Activated CD4-positive, alpha-beta T cell treated with anti-CD3 and anti-CD28 coated beads for 36 hours (primary cell): Measurements from ENCODE around the gene SH3PXD2B. TPM values are rescaled to one million over a fixed set of nuclear protein-coding genes. Genes with fewer than 3 reads are reported as not detected.

Experiments
- ATAC-seq: fragments of 200-7000 bp; cut with Tn5 transposase; one replicate; pipeline ENCODE4 v1.10.0; 2021; ENCODE audit warnings: mild to moderate bottlenecking, moderate library complexity
- CTCF ChIA-PET: fragments of 350-600 bp; sonication (Branson Sonifier 250); formaldehyde crosslinking; loops from one replicate; lab custom pipeline; 2021; ENCODE audit warnings: antibody characterized with exemption; lab: Charles Lee
- POLR2A ChIA-PET: fragments of 350-600 bp; sonication (Branson Sonifier 250); formaldehyde crosslinking; loops from one replicate; lab custom pipeline; 2021; ENCODE audit warnings: antibody characterized with exemption, inconsistent platforms; lab: Charles Lee
- DNase-seq: peaks from one replicate; pipeline ENCODE4 v3.0.0-alpha.2; 2020
- H3K27ac Mint-ChIP-seq: one replicate; pipeline ENCODE4 v1.8.0; 2021; ENCODE audit warnings: mixed read lengths
- H3K27me3 Mint-ChIP-seq: one replicate; pipeline ENCODE4 v1.8.0; 2021; ENCODE audit warnings: mixed read lengths
- H3K36me3 Mint-ChIP-seq: one replicate; pipeline ENCODE4 v1.8.0; 2021; ENCODE audit warnings: low read depth, mixed read lengths
- H3K4me1 Mint-ChIP-seq: one replicate; pipeline ENCODE4 v1.8.0; 2021; ENCODE audit warnings: mixed read lengths
- H3K4me3 Mint-ChIP-seq: one replicate; pipeline ENCODE4 v1.8.0; 2021; ENCODE audit warnings: mild to moderate bottlenecking, moderate library complexity, mixed read lengths
- H3K9me3 Mint-ChIP-seq: one replicate; pipeline ENCODE4 v1.8.0; 2021; ENCODE audit warnings: low read depth, mixed read lengths
- intact Hi-C, 2 experiments: fragments of 100-400 bp; cut with DNase I in 1 of 2; cut with micrococcal nuclease in 1 of 2; formaldehyde crosslinking; loops; one replicate each; pipeline versions ENCODE4 v1.14.2 to v1.15.1; 2022 to 2024; cut with DNase I, micrococcal nuclease
- total RNA-seq, 2 experiments: library from RNA; stranded (reverse); gene quantifications; one replicate each; pipeline ENCODE4 v1.2.3, GENCODE V29; 2021

SH3PXD2B gene
- total RNA-seq, 2 experiments from 2014 or later, result 1.3 to 1.8 TPM

DNA sequence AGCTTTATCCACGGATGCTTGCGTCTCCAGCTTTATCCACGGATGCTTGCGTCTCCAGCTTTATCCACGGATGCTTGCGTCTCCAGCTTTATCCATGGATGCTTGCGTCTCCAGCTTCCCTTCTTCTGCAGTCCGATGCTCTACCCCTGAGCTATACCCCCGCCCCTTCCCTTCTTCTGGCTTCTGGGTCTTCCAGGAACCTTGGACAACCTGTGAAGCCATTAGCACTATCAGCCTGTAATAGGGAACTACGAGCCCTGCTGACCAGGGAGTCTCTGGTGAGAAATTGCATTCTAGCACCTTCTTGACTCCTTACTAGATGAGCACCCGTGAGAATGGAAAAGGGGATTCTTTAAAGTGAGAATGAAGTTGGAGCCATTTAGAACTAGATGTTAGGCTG lies 39.1 kb upstream of the SH3PXD2B start:
- H3K27ac Mint-ChIP-seq, result no peak overlapping the region
- no peaks in the 10 kb centered on the region for H3K27me3 Mint-ChIP-seq
- ChIA-PET CTCF (interaction anchor here (0.7 to 0.9 kb wide), 2 partner anchors 11 to 19 kb away, joined by 3 read pairs; no protein-coding TSS in a partner anchor), POLR2A (no interaction called here)
- no peaks in the 10 kb centered on the region for H3K4me1 Mint-ChIP-seq
- H3K36me3 Mint-ChIP-seq, result no peaks in the 10 kb centered on the region
- H3K4me3 Mint-ChIP-seq, result no peak overlapping the region
- no peaks in the 10 kb centered on the region for H3K9me3 Mint-ChIP-seq
- DNase-seq (no peak), ATAC-seq (no peak)
- intact Hi-C loops, result no loop called here

GRCh38 chr5:172493002-172493401 lies 38.7 kb upstream of the SH3PXD2B start:
- no peaks in the 10 kb centered on the region for H3K27me3 Mint-ChIP-seq
- no peaks in the 10 kb centered on the region for H3K4me1 Mint-ChIP-seq
- intact Hi-C loops, result no loop called here
- DNase-seq (no peak), ATAC-seq (no peak)
- H3K27ac Mint-ChIP-seq, result no peak overlapping the region
- CTCF ChIA-PET, result no interaction called here
- H3K4me3 Mint-ChIP-seq, result no peak overlapping the region
- H3K36me3 Mint-ChIP-seq, result no peaks in the 10 kb centered on the region
- POLR2A ChIA-PET, result no interaction called here
- H3K9me3 Mint-ChIP-seq, result no peaks in the 10 kb centered on the region

GRCh38 chr5:172492097-172492840 lies 37.9 kb upstream of the SH3PXD2B start:
- H3K4me3 Mint-ChIP-seq, result no peak overlapping the region
- CTCF ChIA-PET, result no interaction called here
- no peaks in the 10 kb centered on the region for H3K27me3 Mint-ChIP-seq
- no peak overlapping the region for H3K27ac Mint-ChIP-seq
- no peak for ATAC-seq
- intact Hi-C loops, result no loop called here
- POLR2A ChIA-PET, result no interaction called here
- H3K4me1 Mint-ChIP-seq, result no peaks in the 10 kb centered on the region
- no peak for DNase-seq
- H3K9me3 Mint-ChIP-seq, result no peaks in the 10 kb centered on the region
- H3K36me3 Mint-ChIP-seq, result no peaks in the 10 kb centered on the region

DNA sequence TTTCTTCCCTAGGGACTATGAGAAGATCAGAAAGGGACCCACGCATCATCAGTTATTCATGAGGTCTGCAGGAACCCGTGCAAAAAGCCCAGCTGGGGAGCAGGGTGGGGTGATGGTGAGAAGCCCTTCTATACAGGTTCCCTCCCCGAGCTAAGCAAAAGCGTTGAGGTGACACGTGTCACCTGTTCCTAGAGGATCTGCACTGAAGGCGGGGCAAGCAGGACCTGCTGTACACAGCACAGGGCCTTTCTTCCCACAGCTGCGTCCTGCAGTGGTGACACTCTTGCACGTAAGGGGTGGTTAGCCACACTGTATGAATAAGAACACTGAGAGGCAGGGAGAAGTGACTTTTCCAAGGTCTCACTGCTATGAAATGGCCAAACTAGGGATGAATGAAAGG lies 37.2 kb upstream of the SH3PXD2B start:
- no peaks in the 10 kb centered on the region for H3K9me3 Mint-ChIP-seq
- H3K4me1 Mint-ChIP-seq, result no peaks in the 10 kb centered on the region
- no peak for DNase-seq
- no peak for ATAC-seq
- POLR2A ChIA-PET, result no interaction called here
- intact Hi-C loops, result no loop called here
- no peaks in the 10 kb centered on the region for H3K36me3 Mint-ChIP-seq
- CTCF ChIA-PET, result interaction anchor here (1.2 kb wide), 1 partner anchor 205 kb away, joined by 3 read pairs; no protein-coding TSS in a partner anchor
- H3K4me3 Mint-ChIP-seq, result no peak overlapping the region
- no peak overlapping the region for H3K27ac Mint-ChIP-seq
- no peaks in the 10 kb centered on the region for H3K27me3 Mint-ChIP-seq

DNA sequence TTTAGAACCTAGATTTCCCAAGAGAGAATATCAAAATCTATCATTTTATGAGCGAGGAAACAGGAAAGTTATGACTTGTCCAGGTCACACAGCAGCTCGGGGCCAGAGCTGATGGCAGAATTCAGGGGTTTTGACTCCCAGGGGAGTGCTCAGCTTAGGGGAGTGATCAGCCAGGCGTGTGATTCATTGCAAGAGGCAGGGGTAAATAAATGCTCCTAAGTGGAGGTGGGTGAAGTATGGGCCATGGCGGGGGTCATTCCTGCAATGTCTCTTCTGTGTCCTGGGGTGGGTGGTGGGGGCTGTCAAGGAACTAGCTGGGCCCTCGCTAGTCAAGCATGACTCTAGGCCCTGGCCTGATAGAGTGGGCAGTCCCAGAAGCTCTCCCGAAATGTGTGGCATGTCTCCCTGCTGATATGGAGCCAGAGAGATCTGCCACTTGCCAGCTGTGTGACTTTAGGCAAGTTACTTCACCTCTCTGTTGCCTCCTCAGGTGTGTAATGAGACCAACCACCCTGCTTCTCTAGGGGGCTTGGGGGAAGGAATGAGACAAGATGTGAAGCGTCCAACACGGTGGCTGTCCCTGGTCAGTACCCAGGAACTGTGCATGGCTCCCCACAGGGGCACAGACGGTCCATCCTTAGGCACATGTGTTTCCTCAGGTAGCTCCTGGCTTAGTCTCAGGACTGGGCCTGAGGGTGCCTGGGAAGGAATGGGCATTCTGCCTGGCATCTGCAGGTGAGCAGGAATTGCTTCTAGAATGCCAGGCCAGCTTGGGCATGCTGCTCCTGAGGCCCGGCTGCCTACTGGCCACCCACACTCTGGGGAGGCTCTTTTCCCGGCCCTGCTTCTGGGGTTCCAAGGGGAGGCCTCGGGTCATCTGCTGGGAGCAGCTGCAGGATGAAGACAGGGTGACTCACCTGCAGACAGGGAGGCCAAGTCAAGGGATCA lies 36.5 kb upstream of the SH3PXD2B start:
- ATAC-seq, result no peak
- Mint-ChIP-seq H3K9me3 (no peaks in the 10 kb centered on the region), H3K27ac (no peak overlapping the region), H3K27me3 (no peaks in the 10 kb centered on the region), H3K36me3 (no peaks in the 10 kb centered on the region), H3K4me3 (no peak overlapping the region), H3K4me1 (no peaks in the 10 kb centered on the region)
- intact Hi-C loops, result no loop called here
- POLR2A ChIA-PET, result no interaction called here
- CTCF ChIA-PET, result interaction anchor here (0.6 to 1.2 kb wide), 2 partner anchors 206 to 238 kb away, joined by 3 read pairs; no protein-coding TSS in a partner anchor
- DNase-seq, result no peak

- CTCF ChIA-PET, result interaction anchor here (0.5 kb wide), 1 partner anchor 29 kb away, joined by 3 read pairs; no protein-coding TSS in a partner anchor
- intact Hi-C loops, result no loop called here
- Mint-ChIP-seq H3K36me3 (no peaks in the 10 kb centered on the region), H3K9me3 (peaks cover 3% of the 10 kb centered on the region), H3K27ac (no peak overlapping the region), H3K4me1 (no peaks in the 10 kb centered on the region), H3K4me3 (no peak overlapping the region), H3K27me3 (no peaks in the 10 kb centered on the region)
- no peak for DNase-seq
- POLR2A ChIA-PET, result no interaction called here
- no peak for ATAC-seq
Observed at GRCh38 chr5:172488221-172488620, 33.9 kb upstream of the SH3PXD2B start.

DNA sequence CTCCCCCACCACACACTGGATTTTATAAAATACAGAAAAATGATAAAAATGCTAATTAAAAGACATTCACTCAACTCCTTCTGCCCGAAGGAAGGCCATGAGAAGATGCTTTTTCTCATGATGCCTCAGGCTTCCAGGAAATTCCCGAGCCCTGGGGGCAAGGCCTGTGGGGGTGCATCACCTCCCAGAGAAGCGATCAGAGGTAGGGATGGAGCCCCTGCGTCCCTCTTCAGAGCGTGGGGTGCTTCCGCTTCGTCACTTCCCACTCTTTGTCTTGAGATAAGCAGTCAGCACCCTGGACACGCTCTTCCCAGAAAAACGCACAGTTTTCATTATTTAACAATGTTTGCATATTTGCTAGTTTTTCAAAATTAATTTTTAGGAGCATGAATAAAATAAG lies 33.3 kb upstream of the SH3PXD2B start:
- H3K27ac Mint-ChIP-seq, result no peak overlapping the region
- intact Hi-C loops, result no loop called here
- H3K36me3 Mint-ChIP-seq, result no peaks in the 10 kb centered on the region
- no peaks in the 10 kb centered on the region for H3K27me3 Mint-ChIP-seq
- CTCF ChIA-PET, result no interaction called here
- peaks cover 3% of the 10 kb centered on the region for H3K9me3 Mint-ChIP-seq
- no peak overlapping the region for H3K4me3 Mint-ChIP-seq
- DNase-seq (no peak), ATAC-seq (no peak)
- no peaks in the 10 kb centered on the region for H3K4me1 Mint-ChIP-seq
- POLR2A ChIA-PET, result no interaction called here

DNA sequence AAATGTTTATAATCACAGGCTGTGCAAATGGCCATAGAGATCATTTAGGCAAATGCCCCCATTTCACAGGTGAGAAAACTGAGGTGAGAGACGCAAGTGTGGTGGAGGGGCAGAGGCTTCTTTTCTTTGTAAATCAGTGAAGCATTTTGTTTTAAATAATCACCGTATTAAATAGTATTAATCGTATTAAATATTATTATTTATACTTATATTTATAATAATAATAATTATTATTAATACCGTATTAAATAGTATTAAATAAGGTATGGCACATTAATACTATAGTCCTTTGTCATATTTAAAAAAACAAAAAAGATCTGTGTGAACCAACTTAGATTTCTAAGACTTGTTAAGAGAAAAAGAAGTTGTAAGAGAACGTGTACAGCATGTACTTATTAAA lies 32.6 kb upstream of the SH3PXD2B start:
- ChIA-PET CTCF (no interaction called here), POLR2A (no interaction called here)
- ATAC-seq (no peak), DNase-seq (no peak)
- peaks cover 3% of the 10 kb centered on the region for H3K9me3 Mint-ChIP-seq
- no peak overlapping the region for H3K4me3 Mint-ChIP-seq
- no peaks in the 10 kb centered on the region for H3K4me1 Mint-ChIP-seq
- intact Hi-C loops, result no loop called here
- H3K27ac Mint-ChIP-seq, result no peak overlapping the region
- no peaks in the 10 kb centered on the region for H3K27me3 Mint-ChIP-seq
- H3K36me3 Mint-ChIP-seq, result no peaks in the 10 kb centered on the region

DNA sequence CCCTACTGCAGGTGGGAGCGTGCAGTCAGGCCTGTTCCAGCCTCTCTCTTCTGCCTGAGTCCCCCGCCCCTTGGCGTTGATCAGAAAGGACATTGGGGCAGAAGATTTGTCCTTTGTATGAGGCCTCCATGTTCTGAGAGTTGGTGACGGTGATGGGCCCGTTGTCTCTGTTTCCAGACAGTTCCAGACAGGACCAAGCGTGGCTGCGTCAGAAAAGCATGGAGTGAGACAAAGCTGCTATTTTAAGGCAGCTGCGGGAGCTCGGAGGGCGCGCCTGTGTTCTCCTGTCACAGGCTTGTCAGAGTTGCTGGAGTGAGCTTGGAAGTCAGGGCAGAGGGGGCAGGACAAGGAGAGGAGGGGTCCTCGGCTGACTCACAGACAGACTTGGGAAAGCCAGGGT lies 32.1 kb upstream of the SH3PXD2B start:
- DNase-seq, result no peak
- intact Hi-C loops, result no loop called here
- H3K4me3 Mint-ChIP-seq, result no peak overlapping the region
- no peak for ATAC-seq
- no peaks in the 10 kb centered on the region for H3K27me3 Mint-ChIP-seq
- H3K27ac Mint-ChIP-seq, result no peak overlapping the region
- H3K36me3 Mint-ChIP-seq, result no peaks in the 10 kb centered on the region
- H3K4me1 Mint-ChIP-seq, result no peaks in the 10 kb centered on the region
- ChIA-PET CTCF (no interaction called here), POLR2A (no interaction called here)
- peaks cover 3% of the 10 kb centered on the region for H3K9me3 Mint-ChIP-seq

- no peaks in the 10 kb centered on the region for H3K27me3 Mint-ChIP-seq
- no peak overlapping the region for H3K27ac Mint-ChIP-seq
- ChIA-PET CTCF (interaction anchor here (0.6 kb wide), 1 partner anchor 168 kb away, joined by 3 read pairs; no protein-coding TSS in a partner anchor), POLR2A (no interaction called here)
- no peak overlapping the region for H3K4me3 Mint-ChIP-seq
- intact Hi-C loops, result no loop called here
- no peaks in the 10 kb centered on the region for H3K4me1 Mint-ChIP-seq
- no peaks in the 10 kb centered on the region for H3K36me3 Mint-ChIP-seq
- ATAC-seq, result no peak
- DNase-seq, result no peak
- peaks cover 3% of the 10 kb centered on the region for H3K9me3 Mint-ChIP-seq
Observed at GRCh38 chr5:172485511-172486202, 31.3 kb upstream of the SH3PXD2B start.

GRCh38 chr5:172484664-172485063 lies 30.3 kb upstream of the SH3PXD2B start:
- H3K9me3 Mint-ChIP-seq, result peaks cover 3% of the 10 kb centered on the region
- no peak overlapping the region for H3K4me3 Mint-ChIP-seq
- H3K36me3 Mint-ChIP-seq, result no peaks in the 10 kb centered on the region
- POLR2A ChIA-PET, result no interaction called here
- DNase-seq (no peak), ATAC-seq (no peak)
- no peak overlapping the region for H3K27ac Mint-ChIP-seq
- intact Hi-C loops, result no loop called here
- H3K4me1 Mint-ChIP-seq, result no peaks in the 10 kb centered on the region
- CTCF ChIA-PET, result no interaction called here
- no peaks in the 10 kb centered on the region for H3K27me3 Mint-ChIP-seq
